ENCODE results near the gene ASH1L.
"Not testable (repeated sequence)": the region's sequence is repeated elsewhere in the genome, so short reads cannot be mapped to it uniquely, and the experiment has no call there.

Gene ASH1L

DNA sequence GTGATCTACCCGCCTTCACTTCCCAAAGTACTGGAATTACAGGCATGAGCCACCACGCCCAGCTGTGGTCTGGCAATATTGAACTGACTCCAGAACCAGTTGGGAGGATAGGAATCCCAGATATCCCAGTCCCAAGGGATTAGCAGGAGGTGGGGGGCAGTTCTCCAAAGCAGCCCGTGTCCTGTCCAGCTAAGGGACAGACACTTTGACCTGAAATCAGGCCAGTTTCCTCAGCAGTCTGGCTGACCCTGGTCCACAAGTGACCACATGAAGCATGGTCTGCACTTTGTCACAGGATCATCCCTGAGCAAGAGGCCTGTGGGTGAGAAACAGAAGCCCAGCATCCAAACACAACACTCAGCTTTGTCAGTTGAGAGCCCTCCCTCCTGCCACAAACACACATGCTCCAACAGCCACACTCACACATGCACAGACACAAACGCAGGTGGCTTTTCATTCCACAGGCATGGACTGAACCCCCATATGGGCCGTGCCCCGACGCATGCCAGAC, 256.7 kb downstream of the ASH1L start:
- no peak for DNase-seq

DNA sequence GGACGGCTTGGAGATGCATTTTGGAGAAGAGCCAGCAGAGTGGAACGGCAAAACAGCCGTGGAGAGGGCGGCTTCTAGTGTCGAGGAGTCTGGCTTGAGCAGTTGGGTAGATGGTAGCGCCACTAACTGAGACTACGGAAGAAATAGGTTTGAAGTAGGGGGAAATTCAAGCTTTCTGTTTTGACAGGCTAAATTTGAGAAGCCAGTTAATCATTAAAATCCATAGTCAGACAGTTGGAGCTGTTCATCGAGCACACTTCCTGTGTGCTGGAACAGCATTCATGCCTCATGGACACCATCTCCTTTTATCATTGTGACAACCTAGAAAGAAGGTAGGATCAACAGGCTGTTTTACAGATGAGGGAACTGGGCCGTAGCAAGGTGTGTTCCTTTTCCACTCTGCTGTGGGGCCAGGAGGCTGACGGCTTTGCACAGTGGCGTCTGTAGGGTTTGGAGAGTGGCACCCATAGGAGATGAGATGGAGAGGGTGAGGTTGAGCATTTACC, 258.0 kb downstream of the ASH1L start:
- no peak for DNase-seq

DNA sequence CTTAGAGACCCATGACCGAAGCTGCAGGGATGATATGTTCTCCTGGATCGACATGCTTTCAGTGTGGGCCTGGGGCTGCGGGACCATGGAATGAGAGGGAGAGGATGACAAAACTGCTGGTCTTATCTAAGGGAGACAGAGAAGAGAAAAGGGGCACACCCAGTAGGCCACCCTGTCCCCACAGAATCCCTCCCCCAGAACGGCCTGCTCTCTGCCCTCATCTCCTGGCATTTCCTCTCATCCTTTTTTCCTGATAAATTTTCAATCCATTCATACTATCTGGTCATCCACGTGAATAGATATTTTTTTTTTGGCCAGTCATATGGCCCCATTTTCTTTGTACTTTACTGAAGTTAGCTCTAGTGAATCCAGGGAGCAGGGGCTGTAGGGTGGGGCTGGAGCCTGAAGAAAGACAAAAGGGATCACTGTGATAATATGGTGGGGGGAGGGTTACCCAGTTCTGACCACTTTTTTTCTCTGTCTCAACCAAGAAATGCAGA, 261.2 kb downstream of the ASH1L start, which contains the start of gene PKLR:
PKLR (minus strand) TSS at position 97 of the 500 bp plus-strand sequence; CDS start at position 54, 43 bp downstream.
- no peak for DNase-seq

DNA sequence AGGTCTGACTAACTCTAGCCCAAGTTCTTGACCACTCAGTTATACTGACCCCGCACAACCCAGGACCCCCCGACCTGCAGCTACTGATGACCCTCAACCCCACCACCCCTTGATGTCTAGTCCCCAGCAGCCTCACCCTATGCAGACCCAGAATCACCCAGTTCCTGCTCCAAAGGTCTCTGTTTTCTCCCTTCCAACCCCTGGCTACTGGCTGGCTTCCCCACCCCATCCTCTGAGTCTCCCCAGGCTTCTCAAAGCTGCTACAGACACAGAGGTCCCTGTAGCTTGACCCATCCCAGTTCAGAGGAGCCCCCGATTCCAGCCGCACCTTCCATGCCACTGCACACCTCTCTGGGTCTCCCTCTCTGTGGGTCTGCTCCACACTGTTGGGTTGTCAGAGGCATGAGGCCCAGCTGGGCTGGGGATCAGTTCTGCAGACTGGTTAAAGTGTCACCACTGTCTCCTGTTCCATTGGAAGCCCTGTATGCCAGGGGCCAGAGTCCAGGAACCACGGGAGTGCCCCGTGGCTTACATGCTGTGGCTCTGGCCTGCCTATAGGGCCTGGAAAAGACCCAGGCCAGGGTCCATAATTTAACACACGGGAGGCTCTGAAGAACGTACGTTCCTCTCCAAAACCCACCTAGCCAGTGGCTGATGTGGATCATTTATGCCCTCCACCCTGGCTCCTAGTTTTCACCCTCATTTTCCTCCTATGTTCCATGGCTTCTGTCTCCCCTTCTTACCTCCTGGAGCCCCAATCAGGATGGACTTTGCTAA, 261.9 kb downstream of the ASH1L start:
- no peak for DNase-seq

DNA sequence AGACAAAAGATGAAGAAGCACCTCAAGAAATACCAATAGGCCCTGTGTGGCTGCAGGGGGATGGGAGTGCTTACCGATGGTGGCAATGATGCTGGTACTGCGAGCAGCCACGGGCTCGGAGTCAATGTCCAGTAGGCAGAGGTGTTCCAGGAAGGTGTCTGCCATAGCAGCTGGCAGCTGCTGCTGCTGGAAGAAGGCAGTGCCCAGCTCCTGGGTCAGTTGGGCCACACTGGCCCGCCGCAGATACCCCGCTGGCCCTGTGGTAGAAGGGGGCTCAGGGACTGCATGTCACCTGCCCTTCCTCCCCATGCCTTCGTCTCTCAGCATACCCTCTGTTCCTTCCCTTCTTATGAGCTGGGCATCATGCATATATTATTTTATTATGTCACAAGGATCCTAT, 262.6 kb downstream of the ASH1L start:
- no peak for DNase-seq

DNA sequence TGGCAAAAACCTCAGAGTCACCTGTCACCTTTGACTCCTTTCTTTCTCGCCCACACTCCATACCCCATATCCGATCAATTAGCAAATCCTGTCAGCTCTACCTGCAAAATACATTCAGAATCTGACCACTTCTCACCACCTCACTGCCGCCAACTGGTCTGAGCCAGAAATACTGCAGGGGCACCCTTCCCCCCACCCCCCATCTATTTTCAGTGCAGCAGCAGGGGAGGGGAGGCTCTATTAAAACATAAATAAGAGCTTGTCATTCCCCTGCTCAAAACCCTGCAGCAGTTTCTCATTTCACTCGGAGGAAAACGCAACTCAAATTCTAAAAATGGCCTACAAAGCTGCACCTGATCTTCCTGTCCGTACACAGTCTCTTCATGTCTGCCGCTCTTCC, 265.2 kb downstream of the ASH1L start:
- no peak for DNase-seq

DNA sequence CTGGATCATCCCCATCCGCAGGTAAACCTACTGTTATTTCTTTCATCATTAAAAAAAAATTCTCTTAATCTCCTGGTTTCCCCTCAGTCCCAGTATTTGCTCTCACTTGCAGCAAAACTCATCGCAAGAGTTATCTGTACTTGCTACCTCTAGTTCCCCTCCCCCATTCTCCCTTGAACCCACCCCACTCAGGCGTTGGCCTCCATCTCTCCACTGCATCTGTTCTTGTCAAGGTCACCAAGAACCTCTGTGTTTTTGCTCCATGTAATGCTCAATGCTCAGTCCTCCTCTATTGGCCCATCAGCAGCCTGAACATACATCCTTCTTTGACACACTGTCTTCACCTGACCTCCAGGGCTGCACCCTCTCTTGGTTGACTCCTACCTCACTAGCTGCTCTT, 265.9 kb downstream of the ASH1L start:
- no peak for DNase-seq

DNA sequence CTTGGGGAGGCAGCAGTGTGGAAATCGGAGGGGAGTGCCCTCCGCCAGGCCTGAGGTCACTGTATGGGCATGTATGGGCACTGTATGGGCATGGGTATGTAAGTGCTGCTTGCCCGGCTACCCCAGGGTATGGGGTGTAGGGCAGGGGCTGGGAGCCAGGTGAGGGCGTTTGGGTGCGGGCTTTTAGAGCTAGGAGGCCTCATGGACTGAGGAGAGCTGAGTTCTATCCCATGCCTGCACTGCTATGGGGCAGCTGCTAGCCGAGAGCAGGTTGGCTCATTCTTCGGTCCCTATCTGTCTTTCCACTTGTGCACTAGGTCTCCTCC, 266.7 kb downstream of the ASH1L start:
- DNase-seq, result no peak

DNA sequence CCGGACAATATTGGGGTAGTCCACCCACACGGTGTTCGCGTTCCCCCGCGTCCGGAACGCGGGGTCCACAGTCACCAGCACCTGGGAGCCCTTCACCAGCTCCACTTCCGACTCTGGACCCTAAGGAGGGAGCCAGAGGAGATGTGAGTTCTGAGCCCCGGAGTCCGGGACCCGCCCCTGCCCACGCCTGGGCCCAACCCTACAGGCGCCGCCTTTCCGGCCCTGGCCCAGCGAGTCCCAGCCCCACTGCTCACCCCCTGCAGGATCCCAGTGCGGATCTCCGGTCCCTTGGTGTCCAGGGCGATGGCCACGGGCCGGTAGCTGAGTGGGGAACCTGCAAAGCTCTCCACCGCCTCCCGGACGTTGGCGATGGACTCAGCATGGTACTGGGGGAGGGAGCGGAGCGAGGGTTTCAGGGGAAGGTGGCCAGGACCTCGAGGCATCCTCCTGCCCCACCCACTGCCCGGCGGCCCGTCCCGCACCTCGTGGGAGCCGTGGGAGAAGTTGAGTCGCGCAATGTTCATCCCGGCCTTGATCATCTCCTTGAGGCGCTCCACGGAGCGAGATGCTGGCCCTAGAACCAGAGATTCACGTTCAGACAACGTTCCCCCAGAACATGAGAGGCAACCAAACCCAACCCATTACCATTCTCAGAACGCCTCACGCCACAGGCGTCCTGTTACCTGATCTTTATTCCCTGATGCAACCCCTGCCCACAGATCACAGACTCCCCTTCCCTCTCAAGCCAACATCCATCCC, 267.2 kb downstream of the ASH1L start:
- DNase-seq, result no peak

DNA sequence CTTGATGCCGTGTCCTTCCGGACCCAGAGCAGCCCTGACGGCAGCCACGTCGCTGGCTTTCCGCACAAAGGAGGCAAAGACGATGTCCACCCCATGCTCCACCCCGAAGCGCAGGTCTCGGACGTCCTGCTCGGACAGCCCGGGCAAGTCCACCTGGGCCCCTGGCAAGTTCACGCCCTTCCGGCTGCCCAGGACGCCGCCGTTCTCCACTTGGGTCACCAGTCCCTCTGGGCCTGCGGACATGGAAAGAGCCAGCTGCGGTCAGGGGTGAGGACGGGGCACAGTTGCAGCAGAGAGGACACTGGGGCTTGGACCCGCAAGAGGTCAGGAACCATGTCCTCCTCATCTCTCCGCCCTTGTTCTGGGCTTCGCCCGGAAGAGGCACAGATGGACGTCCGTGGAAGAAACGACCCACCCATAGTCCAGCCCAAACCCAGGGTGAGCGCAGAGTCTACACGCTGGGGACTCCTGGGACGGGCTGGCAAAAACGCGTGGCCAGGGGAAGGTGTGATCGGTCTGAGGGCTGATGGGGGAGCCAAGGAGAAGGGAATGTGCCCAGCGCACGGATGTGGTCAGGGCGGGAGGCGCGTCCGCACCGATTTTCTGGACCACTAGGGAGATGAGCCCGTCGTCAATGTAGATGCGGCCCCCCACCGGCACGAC, 268.0 kb downstream of the ASH1L start:
- DNase-seq, result no peak

DNA sequence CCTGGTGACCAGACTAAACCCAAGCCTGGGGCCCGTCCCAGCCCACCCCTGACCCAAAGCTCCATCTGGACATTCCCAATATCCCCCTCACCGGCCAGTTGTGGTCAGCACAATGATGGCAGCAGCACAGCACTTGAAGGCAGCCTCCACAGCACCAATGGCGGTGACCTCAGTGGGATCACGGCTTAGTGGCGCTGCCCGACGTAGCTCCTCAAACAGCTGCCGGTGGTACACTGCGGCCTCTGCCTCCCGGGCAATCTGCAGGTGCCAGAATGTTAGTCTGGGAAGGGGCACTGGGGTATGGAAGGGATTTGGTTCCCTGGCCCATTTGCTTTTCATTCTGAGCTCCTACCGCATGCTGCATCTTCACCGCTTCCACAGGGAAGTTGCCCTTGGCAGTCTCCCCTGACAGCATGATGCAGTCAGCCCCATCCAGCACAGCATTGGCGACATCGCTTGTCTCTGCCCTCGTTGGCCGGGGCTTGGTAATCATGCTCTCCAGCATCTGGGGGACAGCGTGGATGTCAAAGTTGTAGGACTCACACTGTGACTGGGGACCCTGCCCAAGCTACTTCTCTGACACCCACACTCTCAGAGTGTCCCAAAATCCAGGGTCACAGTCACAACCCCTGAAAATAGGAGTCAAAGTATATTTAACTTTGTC, 269.4 kb downstream of the ASH1L start:
- DNase-seq, result no peak

DNA sequence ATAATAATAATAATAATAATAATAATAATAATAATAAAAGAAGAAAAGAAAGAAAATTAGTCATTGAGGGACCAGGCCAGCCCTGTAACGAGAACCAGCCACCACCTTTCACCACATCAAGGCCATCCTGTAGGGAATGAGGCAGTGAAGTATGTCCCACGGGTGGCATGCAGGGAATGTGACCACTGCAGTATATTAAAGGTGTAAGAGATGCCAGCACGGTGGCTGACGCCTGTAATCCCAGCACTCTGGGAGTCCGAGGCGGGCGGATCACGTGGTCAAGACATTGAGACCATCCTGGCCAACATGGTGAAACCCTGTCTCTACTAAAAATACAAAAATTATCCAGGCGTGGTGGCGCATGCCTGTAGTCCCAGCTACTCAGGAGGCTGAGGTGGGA, 271.6 kb downstream of the ASH1L start:
- not testable (repeated sequence) for DNase-seq

DNA sequence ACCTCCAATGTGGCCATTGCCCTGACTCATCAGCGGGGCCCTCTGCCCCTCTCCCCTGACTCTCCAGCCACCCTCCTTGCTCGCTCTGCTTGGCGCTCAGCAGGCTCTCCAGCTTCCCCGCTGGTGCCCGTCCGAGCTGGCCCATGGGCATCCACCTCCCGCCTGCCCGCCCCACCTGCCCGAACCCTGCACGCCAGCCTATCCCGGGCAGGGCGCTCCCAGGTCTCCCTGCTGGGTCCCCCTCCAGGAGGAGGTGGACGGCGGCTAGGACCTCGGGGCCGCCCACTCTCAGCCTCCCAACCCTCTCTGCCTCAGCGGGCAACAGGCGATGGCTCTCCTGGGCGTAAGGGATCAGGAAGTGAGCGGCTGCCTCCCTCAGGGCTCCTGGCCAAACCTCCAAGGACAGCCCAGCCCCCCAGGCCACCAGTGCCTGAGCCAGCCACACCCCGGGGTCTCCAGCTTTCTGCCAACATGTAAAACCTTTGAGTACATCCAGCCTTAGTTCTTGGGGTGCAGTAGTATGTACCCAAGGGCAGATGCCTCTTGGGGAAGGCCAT, 274.5 kb downstream of the ASH1L start:
- no peak for DNase-seq

DNA sequence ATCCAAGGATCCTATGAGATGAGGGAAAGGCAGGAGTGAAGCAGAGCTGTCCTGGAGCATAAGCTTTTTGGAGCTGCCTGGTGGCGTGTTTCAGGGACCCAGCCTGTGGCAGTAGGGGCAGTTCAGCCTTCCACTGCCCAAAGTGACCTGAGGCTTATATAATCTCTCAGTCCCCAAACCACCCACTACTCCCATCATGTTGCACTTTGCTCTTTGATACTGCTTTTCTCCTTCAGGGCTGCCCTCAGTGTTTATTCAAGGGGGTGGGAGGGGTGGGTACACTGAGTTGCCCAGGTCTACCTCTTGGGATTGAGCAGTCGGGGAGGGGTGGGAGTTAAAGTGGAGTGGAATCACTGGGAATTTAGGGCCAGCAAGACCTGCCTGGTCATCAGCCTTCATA, 276.1 kb downstream of the ASH1L start:
- no peak for DNase-seq

DNA sequence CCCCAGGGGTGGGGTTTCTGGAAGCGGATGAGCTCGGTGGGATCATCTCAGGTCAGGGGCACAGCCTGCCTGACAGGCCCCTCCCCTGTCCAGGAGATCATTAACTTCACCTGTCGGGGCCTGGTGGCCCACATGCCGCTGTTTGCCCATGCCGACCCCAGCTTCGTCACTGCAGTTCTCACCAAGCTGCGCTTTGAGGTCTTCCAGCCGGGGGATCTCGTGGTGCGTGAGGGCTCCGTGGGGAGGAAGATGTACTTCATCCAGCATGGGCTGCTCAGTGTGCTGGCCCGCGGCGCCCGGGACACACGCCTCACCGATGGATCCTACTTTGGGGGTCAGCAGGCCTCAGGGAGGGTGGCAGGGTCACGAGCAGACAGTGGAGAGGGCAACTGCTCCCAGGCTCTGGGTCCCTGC, 277.0 kb downstream of the ASH1L start:
- no peak for DNase-seq
